Colonic mucosa (tissue), 4 donors: ENCODE results near the gene PRKN. TPM values are rescaled to one million over a fixed set of nuclear protein-coding genes. Genes with fewer than 3 reads are reported as not detected.
"Not testable (repeated sequence)": the region's sequence is repeated elsewhere in the genome, so short reads cannot be mapped to it uniquely, and the experiment has no call there.

Experiments
- DNase-seq: peaks from one replicate; pipeline ENCODE4 v3.0.0-alpha.2; 2020
- H3K27ac ChIP-seq: fragments of 200-600 bp; one replicate; pipeline ENCODE4 v1.8.0; 2021
- H3K27me3 ChIP-seq: fragments of 200-600 bp; one replicate; pipeline ENCODE4 v1.8.0; 2021
- H3K36me3 ChIP-seq: fragments of 200-600 bp; one replicate; pipeline ENCODE4 v1.8.0; 2021
- H3K4me1 ChIP-seq: fragments of 200-600 bp; one replicate; pipeline ENCODE4 v1.8.0; 2021; ENCODE audit warnings: mild to moderate bottlenecking
- H3K4me3 ChIP-seq: fragments of 200-600 bp; one replicate; pipeline ENCODE4 v1.8.0; 2021
- H3K9ac ChIP-seq, 2 donors: one replicate each; pipeline ENCODE4 v1.7.0; 2013; ENCODE audit warnings: control low read depth in 2 of 2, low read depth in 2 of 2, low read length in 2 of 2
- H3K9me3 ChIP-seq: fragments of 200-600 bp; one replicate; pipeline ENCODE4 v1.8.0; 2021
- intact Hi-C: fragments of 100-400 bp; cut with DNase I; formaldehyde crosslinking; loops from one replicate; pipeline ENCODE4 v1.14.1; 2022
- total RNA-seq, 2 donors: library from RNA; stranded (reverse); fragmentation: NEBNext Ultra II Directional in 1 of 2; extraction: Animal tissue kit (Norgen Biotek cat#: 25700) in 1 of 2; gene quantifications; one replicate each; pipeline ENCODE4 v1.2.1, GENCODE V29; 2021
- TF ChIP-seq, protein P1 (sequence below): fragments of 200-600 bp; IDR thresholded peaks from one replicate; pipeline ENCODE4 v1.8.0; 2022; ENCODE audit warnings: antibody characterized with exemption, mild to moderate bottlenecking
- donor health status: healthy.
- donor health status: DM: no; HTN: no; CAD: no.
- donor health status: DM: no; HTN: no; CAD: no.

The PRKN gene
- total RNA-seq, 2 donors from 2014 or later: 3.7 to 8.1 TPM

DNA sequence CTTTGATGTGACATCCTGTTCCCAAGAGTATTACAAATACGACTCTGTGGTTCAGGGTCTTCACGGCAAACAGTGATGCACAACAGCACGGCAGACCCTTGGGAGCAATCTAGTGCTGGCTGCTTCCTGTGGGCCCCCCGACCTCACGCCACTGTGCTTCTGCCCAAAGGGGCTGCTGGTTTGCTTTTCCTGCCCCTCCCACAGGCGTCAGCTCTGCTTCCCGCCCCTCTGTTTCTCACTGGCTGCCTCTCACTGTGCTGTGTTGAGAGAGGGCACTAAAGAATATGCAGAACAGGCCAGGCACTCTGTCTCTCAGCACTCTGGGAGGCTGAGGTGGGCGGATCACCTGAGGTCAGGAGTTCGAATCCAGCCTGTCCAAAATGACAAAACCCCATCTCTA lies 899.2 kb downstream of the PRKN start:
- Histone ChIP-seq H3K9ac (no peak overlapping the region), H3K9me3 (no peaks in the 10 kb centered on the region), H3K4me1 (no peaks in the 10 kb centered on the region), H3K27me3 (no peaks in the 10 kb centered on the region), H3K36me3 (no peaks in the 10 kb centered on the region), H3K27ac (no peak overlapping the region), H3K4me3 (no peak overlapping the region)
- TF ChIP-seq, protein P1, sequence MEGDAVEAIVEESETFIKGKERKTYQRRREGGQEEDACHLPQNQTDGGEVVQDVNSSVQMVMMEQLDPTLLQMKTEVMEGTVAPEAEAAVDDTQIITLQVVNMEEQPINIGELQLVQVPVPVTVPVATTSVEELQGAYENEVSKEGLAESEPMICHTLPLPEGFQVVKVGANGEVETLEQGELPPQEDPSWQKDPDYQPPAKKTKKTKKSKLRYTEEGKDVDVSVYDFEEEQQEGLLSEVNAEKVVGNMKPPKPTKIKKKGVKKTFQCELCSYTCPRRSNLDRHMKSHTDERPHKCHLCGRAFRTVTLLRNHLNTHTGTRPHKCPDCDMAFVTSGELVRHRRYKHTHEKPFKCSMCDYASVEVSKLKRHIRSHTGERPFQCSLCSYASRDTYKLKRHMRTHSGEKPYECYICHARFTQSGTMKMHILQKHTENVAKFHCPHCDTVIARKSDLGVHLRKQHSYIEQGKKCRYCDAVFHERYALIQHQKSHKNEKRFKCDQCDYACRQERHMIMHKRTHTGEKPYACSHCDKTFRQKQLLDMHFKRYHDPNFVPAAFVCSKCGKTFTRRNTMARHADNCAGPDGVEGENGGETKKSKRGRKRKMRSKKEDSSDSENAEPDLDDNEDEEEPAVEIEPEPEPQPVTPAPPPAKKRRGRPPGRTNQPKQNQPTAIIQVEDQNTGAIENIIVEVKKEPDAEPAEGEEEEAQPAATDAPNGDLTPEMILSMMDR: no peak
- intact Hi-C loops: no loop called here
- DNase-seq: no peak

DNA sequence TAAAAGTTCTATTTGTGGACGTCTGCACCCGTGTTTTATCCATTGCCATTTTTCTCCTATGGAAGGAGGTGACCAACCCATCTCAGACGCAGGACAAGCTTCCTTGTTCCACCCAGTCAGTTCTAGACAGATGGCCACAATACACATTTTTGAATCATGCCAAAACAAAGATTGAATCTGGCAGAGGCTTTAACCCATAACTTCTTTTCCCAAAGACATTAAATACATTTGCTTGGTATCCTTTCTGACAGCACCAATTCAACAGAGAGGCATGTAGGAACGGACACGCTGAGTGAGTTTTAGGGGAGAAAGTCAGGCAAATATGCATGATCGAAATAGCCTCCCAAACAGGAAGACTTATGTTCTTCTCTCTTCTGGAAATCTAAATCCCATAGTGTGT lies 901.1 kb downstream of the PRKN start:
- no peaks in the 10 kb centered on the region for H3K36me3 ChIP-seq
- TF ChIP-seq, protein P1: no peak
- H3K27ac ChIP-seq: no peak overlapping the region
- H3K4me1 ChIP-seq: no peaks in the 10 kb centered on the region
- H3K4me3 ChIP-seq: no peak overlapping the region
- no peak overlapping the region for H3K9ac ChIP-seq
- no peak for DNase-seq
- intact Hi-C loops: no loop called here
- H3K27me3 ChIP-seq: no peaks in the 10 kb centered on the region
- no peaks in the 10 kb centered on the region for H3K9me3 ChIP-seq

DNA sequence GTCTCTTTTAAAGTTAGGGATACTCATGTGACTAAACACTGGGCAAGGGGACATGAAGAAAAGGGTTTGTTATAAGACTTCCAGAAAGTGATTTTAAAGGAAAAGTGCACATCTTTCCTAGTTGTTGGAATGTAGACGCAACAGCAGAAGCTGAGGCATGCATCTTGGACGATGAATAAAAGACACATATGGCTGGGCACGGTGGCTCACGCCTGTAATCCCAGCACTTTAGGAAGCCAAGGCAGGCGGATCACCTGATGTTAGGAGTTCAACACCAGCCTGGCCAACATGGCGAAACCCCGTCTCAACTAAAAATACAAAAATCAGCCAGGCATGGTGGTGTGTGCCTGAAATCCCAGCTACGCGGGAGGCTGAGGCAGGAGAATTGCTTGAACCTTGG lies 905.4 kb downstream of the PRKN start:
- intact Hi-C loops, DNase-seq, H3K9me3 ChIP-seq, H3K9ac ChIP-seq, H3K36me3 ChIP-seq, H3K27me3 ChIP-seq, H3K27ac ChIP-seq, H3K4me1 ChIP-seq, H3K4me3 ChIP-seq: not testable (repeated sequence)

DNA sequence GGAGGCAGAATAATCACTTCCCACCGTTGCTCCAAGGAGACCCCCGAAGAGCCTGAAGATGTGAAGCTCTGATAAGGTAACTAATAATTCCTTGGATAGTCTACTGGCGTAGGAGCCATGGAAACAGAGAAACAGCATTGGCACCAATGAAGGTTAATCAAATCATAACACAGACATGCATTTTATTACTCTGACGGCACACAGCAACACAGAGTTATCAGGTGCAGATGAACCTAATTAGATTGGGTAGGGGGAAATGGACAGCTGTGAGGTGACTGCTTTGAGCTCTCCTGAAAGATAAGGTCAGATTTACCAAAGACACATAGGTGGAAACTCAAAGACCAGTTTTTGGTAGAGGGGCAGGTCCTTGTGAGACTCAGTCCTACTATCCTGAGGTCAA lies 909.7 kb downstream of the PRKN start:
- H3K4me3 ChIP-seq: no peak overlapping the region
- intact Hi-C loops: no loop called here
- no peaks in the 10 kb centered on the region for H3K27me3 ChIP-seq
- DNase-seq: no peak
- no peak overlapping the region for H3K27ac ChIP-seq
- TF ChIP-seq, protein P1: no peak
- no peak overlapping the region for H3K9ac ChIP-seq
- no peaks in the 10 kb centered on the region for H3K4me1 ChIP-seq
- no peaks in the 10 kb centered on the region for H3K9me3 ChIP-seq
- H3K36me3 ChIP-seq: no peaks in the 10 kb centered on the region

DNA sequence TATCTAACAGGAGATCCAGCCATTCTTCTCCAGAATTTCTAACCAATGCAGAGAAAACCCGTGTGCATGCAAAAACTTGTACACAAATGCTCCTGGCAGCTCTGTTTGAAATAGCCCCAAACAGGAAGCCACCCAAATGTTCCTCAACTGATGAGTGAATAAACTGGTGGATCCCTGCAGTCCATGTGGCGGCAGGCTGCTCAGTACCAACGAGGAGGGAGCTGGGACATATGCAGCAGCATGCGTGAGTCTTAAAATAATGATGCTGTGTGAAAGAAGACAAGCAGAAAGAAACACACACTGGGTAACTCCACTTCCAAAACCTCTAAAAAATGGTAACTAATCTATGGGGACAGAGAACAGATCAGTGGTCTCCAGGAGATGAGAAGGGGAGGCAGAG lies 911.6 kb downstream of the PRKN start:
- Histone ChIP-seq H3K4me3 (no peak overlapping the region), H3K36me3 (no peaks in the 10 kb centered on the region), H3K27ac (no peak overlapping the region), H3K9ac (no peak overlapping the region), H3K9me3 (no peaks in the 10 kb centered on the region), H3K4me1 (no peaks in the 10 kb centered on the region), H3K27me3 (no peaks in the 10 kb centered on the region)
- intact Hi-C loops: no loop called here
- no peak for DNase-seq
- TF ChIP-seq, protein P1: no peak

DNA sequence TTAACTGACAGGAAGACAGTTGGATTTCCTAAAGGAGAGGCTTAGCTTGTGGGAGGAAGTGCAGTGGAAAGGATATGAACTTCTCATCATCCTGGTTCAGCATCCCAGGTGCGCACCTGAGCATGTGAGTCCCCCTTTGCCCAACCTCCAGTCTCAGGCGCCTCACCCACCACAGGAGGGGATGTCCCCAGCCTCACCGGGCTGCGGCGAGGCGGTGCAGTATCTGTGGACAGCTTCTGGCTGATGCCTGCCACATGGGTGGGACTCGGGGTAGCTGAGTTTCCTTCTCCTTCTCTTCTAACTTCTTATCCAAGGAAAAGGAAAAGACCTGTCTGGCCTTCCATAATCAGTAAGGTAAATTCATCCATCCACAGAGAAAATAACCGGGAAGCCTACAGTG lies 914.4 kb downstream of the PRKN start:
- no peak for DNase-seq
- H3K4me3 ChIP-seq: no peak overlapping the region
- H3K27ac ChIP-seq: no peak overlapping the region
- H3K36me3 ChIP-seq: no peaks in the 10 kb centered on the region
- TF ChIP-seq, protein P1: no peak
- H3K4me1 ChIP-seq: no peaks in the 10 kb centered on the region
- H3K27me3 ChIP-seq: no peaks in the 10 kb centered on the region
- intact Hi-C loops: no loop called here
- no peak overlapping the region for H3K9ac ChIP-seq
- H3K9me3 ChIP-seq: no peaks in the 10 kb centered on the region
